ENCODE data around the gene OSBPL10. TPM values are rescaled to one million over a fixed set of nuclear protein-coding genes. Genes with fewer than 3 reads are reported as not detected.
"Not testable (repeated sequence)": the region's sequence is repeated elsewhere in the genome, so short reads cannot be mapped to it uniquely, and the experiment has no call there.

Gene OSBPL10
- polyA plus RNA-seq, 5 donors, result 31.5 to 49.4 (median 37.0) TPM

DNA sequence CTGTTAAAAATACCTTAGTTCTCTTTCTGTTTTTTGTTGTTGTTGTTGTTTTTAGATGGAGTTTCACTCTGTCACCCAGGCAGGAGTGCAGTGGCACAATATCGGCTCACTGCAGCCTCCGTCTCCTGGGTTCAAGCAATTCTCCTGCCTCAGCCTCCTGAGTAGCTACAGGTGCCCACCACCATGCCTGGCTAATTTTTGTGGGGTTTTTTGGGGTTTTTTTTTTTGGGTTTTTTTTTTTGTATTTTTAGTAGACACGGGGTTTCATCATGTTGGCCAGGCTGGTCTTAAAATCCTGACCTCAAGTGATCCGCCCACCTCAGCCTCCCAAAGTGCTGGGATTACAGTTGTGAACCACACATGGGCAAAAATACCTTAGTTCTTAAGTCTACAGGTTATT lies 120.4 kb downstream of the OSBPL10 start:
- not testable (repeated sequence) for DNase-seq

DNA sequence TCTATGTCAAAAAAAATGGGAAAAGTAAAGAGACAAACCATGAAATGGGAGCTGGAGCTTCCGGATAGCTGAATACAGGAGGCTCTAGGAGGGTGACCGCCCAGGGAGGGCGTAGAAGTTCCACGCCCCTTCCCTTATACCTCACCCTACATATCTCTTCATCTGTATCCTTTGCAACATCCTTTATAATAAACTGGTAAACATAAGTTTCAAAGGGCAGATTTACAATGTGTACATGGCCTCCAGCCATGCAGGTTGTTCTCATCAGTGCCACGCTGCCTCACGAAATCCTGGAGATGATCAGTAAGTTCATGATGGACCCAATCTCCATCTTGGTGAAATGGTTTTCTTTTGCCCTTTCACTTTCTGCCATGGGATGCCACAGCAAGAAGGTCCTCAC lies 121.8 kb downstream of the OSBPL10 start:
- no peak for DNase-seq

DNA sequence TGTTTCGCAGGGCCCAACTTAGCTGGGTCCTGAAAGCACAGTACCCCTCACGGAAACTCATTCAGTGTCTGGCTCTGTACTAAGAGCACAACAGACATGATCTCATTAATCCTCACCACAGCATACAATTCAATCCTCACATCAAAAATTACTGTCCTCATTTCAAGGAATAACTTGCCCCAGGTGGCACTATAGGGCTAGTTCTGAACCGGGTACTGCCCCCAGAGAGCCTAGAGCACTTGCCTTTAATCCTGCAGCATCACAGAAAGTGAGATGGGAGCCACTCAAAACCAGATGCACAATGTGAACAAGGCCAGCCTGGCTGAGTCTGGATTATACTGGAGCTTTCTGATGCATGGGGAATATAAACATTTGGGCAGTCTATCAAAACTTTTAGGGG lies 122.6 kb downstream of the OSBPL10 start:
- no peak for DNase-seq

DNA sequence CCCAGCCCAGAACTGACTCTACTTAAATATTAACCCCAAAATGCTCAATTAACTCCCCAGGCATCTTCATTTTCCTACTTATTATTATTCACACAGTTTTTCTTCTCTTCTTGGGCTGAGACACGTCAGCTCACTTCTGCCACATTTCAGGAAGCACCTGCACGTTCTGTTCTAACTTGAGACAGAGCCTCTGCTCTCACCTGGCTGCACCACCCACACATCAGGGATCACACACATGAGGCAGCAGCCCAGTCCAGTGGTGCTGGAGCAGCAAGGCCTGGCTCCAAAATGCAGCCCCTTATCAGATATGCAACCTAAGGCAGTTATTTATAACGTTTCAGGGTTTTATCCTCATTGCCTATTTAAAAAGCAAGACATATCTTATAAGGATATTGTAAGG lies 127.5 kb downstream of the OSBPL10 start:
- no peak for DNase-seq

DNA sequence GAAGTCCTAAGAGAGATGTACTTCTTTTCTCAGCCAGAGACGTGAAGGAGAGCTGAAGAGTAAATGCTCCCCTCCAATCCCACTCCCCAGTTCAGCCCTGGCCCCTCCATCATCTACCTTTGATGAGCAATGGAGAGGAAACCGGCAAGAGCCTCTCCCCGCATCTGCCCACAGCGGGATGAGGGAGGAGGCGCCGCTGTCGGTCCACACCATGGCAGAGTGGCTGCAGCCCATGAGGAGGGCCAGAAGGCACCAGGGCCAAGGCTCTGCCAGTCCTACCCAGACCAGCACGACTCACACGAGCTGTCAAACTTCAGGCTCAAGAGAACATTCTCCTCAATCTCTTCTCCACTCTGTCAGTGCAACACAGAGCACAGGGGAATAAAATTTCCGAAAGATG lies 129.8 kb downstream of the OSBPL10 start:
- DNase-seq, result no peak

DNA sequence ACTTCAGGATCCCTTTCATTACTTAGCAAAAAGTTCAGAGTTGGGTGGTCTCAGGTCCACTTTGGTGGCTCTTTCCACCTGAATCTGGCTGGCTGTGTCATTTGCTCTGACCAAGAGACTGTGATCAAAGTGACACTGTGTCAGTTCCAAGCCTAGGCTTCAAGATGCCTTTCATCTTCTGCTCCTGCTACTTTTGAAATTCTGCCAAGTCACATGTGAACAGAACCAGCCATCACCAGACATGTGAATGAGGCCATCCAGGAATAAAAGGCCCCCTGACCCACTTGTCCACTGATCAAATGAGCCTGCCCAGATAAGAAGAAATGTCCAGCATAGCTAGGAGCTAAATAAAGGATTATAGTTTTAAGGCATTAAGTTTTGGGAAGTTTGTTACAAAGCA lies 132.2 kb downstream of the OSBPL10 start:
- DNase-seq, result no peak

DNA sequence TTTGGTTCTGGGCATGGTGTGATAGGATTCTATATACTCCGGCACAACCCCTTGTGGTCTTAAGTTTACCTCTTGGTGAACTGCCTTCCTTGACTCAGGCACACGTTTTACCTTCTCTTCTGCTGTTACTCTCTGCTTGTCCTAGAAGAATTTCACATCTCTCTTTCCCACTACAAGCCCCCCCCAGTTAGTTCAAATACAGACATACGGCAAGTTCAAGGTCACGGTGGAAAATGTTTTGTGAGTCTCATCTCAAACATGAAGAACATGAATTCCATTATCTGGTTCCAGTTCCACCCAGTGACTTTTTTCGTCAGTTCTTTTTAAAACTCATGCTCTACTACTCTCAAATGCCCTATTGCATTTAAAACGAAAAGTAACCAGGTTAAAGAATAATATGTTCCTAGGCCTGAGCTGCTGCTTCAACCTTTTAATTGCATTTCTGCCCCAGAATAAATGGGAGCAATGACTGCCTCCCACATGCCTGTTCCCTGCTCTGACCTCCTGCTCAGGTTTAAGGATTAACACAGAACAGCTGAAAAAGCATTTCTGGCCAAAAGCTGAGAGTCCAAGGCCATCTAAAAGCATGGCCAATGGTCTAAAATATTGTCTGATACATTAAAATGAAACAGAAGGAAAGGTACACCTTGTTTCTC lies 132.8 kb downstream of the OSBPL10 start:
- DNase-seq, result no peak

DNA sequence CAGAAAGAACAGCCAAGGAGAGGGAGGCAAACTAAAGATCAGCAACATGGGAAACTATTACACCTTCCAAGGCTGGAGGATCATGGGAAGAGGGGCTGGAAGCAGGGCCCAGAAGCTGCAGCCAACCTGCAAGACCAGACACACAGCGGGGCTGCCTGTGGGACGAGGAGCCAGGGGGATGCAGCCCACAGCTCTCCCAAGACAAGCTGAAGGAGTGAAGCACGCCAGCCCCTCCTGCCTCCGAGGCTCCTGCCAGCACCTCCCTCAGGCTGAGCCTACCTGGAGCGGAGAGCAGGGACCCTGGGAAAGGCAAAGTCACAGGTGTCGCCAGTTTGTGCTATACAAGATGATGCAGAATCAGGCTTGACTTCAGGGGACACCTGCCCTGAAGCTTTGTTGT lies 133.3 kb downstream of the OSBPL10 start:
- DNase-seq, result no peak

DNA sequence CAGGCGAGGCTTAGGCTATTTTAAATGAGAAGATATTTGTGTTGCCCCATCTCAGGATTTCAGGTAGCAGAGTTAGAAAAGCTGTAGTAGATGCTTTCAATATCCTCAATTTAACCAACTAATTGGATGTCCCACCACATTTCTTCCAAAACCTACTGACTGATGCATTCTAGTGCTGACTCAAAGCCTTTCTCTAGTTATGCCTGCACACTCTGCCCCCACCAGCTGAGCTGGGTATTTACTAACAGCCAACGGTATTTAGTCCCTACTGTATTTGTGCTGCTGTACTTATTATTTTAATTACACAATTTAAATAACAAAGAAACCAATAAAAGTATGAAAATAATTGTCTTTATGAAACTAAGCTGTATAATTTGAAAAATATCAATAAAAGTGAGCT lies 139.5 kb downstream of the OSBPL10 start:
- DNase-seq, result no peak

DNA sequence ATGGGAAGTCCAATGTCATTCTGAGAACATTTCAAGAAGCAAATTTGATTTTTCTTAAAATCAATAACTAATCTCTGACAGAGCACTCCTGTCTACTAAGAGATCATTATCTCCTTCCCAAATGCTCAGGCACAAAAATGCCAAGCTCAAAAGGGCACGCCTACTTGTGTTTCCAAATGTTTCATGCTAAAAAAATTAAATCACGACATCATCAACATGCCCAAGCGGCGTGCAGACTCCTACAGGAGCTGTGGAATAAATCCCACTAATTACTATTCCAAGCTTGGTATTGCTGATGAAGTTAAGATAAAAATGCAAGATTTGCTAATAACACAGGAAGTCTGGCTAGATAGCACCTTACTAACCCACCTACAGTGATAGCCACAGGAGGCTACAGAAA lies 140.8 kb downstream of the OSBPL10 start:
- no peak for DNase-seq

DNA sequence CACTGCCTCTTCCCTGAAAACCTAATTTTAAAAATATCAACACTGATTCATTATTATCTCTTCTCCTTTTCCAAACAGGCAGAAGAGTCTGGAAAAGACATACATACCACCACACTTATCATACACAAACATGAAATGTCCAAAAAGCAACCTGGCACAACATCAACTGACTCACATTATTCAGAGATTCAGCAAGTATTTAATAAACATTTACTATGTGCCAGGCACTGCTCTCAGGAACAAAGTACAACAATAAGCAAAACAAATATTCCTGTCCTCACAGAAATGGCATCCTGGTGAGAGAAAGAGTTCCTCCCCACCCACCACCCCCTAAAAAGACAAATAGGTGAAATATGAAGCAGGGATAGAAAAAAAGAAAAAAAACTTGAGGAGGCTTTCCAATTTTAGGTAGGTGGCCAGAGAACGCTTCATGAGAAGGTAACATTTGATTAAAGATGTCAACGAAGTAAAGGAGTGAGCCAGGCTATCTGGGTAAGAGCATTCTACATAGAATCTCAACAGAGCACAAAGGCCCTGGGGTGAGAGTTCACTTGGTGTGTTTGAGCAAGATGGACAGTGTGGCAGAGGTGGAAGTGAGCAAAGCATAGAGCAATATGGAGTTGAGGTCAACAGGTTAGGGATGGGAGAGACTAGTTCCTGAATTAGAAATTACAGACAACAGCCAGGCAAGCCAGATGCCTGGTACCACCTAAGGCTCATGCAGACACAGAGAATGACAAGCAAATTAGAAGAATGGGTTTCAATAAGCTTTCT lies 141.7 kb downstream of the OSBPL10 start:
- no peak for DNase-seq

DNA sequence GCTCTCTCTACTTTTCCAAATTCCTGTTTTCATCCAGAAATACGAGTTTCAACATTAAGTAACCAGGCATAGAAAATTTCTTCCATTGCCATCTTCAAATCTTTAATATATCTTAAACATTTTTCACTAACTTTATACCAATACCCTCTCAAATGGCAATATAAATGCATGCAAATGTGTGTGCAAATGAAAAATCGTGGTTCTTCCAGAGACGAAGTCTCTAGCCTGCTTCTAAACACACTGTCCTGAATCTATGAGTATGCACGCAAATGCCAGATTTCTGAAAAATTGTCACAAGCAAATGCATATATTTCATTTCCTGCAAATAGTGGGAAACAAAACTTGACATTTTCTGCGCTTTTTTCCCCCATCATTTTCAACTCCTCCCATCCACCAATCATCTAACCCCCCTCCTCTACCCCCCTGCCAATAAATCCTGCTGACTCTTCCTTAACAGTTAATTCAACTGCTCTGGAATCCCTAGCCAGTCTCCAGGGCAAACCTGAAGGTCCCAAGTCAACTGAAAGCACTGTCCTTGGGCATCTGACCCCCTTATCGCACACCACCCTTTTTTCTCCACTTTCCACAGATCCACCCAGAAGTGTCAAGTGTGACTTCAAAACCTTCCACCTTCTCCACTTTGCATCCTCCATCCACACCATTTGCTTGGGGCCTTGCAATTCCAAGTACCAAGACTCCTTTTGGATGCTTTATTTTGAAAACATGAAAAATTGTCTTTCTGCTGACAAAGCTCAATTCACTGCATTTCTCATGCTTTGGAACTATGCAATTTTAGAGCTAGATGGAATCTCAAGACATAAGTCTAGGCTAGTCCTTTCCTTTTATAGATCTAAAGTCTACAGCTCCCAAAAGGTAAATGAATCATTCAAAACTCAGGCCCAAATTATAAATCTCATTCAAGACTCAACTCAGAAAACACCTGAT lies 144.7 kb downstream of the OSBPL10 start:
- DNase-seq, result peak in 1 of 2 donors; percentile 8

DNA sequence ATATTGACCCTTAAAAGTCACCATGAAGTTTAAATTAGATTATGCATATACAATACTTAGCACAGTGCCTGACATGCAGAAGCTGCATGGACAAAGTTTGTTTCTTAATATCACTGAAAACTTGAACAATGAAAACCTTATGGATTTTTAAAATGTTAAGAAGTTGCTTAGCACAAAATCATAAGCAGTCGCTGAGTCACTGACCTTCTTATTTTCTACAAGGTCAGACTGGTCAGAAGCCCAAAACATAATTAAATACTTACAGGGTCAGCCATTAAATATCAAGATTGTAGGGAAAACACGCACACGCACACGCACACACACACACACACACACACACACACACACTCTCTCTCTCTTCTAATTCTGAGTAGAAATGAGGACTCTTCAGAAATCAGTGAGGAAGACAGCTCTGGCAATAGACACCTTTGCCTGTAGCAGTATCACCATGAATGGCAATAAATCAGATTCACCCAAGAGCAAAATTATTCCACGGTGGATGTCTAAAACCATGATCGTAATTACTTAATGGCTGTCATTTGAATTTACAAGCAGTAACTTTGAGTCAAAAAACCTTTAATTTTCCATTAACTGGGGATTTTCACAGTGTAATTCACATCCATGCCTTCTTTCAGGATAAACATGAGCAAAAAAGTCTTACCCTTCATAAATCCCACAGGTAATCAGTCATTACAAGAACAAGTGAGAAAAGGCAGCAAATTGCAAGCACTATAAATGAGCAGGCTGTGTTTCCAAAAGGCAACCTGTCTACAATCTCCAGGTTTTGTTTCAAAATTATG lies 147.5 kb downstream of the OSBPL10 start:
- no peak for DNase-seq

DNA sequence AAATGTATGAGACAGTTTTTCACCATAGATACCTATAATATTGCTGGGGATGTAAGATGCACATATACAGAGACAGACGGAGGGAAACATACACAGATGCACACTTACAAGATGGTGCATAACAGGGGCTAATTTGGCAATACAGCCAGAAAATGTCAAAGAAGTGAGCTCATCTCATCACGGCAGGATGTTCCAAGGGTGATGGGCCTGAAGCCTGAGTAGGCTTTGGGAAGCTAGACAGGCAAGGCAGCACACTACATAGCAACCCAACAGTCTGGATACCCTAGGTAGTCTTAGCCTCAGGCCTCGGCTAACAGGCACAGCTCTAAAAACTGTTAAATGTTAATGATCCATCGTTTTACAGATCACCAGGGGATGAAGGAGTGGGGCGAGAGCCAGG lies 148.5 kb downstream of the OSBPL10 start:
- DNase-seq, result no peak

DNA sequence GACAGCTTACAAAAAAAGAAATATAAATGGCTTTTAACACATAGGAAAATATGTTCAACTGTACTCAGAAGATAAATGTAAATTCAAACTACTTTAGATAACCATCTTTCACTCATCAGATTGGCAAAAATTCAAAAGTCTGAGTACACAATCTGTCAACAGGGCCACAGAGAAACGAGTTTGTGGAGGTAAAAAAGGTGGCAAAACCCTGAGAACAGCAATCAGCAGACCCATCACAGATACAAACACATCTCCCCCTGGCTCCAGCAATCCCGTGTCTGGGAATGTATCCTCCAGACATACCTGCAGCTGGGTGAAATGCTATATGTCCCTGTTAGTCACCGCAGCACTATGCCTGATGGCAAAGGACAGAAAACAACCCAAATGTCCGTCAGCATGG lies 149.5 kb downstream of the OSBPL10 start:
- no peak for DNase-seq

DNA sequence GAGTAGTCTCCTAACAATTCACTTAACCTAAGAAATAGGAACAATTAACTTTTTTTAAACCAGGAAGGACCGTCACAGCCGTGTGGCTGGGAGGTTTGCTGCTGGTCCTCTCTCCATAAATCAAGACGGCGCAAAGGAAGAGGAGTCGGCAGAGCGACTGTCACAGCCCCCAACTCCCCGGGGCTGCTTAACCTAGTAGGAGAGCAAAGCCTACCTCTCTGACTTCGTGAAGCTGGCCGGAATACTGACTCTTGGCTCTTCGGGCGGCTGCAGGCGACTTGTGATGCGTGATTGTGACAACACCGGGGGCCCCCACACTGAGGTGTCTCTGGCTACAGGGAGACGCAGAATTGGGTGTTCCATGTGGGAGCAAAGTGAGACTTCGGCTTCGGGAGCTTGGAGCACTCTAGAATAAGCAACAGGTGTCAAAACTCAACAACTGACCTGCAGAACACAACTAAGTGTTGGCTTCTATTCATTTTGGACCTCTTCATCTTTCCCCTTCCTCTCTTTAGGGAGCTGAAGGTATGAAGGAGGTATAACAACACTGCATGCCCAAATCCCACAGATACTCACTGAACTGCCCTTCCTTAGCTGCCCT lies 151.1 kb downstream of the OSBPL10 start:
- DNase-seq, result no peak

DNA sequence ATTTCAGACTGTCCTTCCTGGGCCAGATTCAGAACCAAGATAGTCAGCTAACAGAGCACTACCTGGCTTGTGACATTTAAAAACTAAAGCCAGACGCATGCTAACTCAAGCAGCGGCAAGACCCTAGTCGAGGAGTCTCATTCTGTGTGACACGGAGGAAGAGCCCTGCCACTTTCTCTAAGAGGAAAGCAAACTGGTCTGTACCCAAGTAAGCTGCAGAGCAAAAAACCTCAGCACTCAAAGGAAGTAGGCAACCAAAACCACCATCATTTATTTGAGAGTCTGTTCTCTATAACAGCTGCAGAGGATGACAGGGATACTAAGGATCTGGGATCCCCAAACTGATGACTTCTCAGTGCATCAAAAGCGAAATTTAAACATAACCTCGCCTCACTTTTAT lies 152.1 kb downstream of the OSBPL10 start:
- DNase-seq, result no peak

DNA sequence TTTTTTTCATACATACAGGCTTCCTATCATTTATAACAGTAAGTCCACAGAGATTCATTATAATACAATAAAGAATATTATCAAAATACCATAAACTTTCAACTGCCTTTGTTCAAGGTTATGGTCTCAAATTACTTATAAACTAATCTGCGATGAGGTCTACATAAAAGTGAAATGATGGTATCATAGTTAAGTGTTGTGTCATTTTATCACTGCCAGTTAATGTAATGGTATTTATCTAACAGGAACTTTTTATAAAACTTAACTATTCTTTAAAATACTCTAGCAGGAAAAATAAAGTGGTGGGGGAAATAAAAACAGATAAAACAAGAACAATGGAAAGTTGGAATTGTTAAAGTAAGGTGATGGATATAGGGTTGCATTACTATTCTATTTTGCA lies 153.1 kb downstream of the OSBPL10 start:
- DNase-seq, result no peak

DNA sequence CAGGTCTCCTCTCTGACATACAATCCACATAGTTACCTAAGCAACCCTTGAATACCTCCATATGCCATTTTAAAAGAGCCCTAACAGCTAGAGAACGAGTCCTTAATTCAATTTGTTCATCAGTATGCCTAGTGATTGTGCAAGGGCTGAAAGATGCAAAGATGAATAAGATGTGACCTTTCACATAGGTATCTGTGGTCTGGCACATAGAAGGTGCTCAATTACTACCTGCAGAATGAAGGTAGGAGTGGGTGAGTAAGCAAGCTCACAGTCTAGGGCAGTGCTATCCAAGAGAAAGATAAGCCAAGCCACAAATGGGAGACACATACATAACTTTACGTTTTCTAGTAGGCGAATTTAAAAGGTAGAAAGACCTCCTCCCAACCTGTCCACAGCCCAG lies 157.9 kb downstream of the OSBPL10 start:
- no peak for DNase-seq

DNA sequence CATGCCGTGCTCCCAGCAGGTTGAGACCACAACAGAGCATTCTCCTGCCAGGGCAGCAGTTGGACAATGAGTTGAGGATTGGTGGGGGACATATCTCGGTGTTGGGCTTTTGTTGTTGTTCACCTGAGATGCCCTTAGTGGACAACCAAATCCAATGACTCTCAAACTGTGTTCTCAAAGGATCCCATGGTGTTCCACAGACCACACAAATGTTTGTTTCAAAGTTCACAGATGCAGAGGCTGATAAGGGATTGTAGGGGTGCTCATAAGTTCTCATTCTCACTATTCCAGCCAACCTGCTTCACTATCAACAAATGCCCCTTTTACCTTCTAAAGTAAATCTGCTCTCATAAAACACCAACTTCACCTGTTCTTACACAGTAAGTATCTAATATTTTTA lies 159.9 kb downstream of the OSBPL10 start:
- DNase-seq, result no peak

DNA sequence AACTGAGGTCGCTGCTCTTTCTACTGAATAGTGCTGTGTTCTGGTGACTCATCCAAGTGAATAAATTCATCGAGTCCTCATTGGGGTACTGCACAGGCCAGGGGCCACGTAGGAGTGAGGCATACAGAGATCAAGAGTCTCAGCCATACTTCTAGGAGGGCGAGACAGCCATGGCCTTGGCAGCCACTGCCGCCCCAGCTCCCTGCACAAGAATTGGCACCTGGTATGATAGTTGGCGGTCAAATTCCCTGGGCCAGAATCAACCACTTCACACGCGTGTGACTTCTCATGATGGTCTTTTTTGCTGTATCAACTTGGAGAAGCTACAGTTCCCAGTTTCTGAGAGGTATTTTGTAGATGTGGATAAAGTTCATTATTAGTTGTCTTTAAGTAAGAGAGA lies 161.6 kb downstream of the OSBPL10 start:
- DNase-seq, result no peak
